K562 (cell line): ENCODE measurements around the gene CDYL. TPM values are rescaled to one million over a fixed set of nuclear protein-coding genes. Genes with fewer than 3 reads are reported as not detected.

Experiments used
- CBX3 ChIP-seq, 2 experiments: IDR thresholded peaks; 1 replicate in 1 of 2; 2 replicates in 1 of 2; pipeline ENCODE4 v1.6.1; 2012; ENCODE audit warnings: inconsistent platforms in 2 of 2, low read length in 2 of 2, borderline replicate concordance in 1 of 2, control low read depth in 1 of 2
- CREM ChIP-seq: IDR thresholded peaks from 2 replicates; pipeline ENCODE4 v1.6.1; 2014; ENCODE audit warnings: antibody characterized with exemption, low read depth
- CTCFL ChIP-seq: IDR thresholded peaks from 2 replicates; pipeline ENCODE4 v1.6.1; 2011; ENCODE audit warnings: borderline replicate concordance, low read depth, mild to moderate bottlenecking, moderate library complexity, low read length; ENCODE audit not compliant: insufficient read depth, poor library complexity, severe bottlenecking
- DEAF1 ChIP-seq: fragments of 450-650 bp; formaldehyde crosslinking; IDR thresholded peaks from 2 replicates; pipeline ENCODE4 v1.4.0; 2020; ENCODE audit warnings: mild to moderate bottlenecking, moderate library complexity
- EP400 ChIP-seq: fragments of 450-650 bp; IDR thresholded peaks from 2 replicates; pipeline ENCODE4 v1.6.1; 2017; ENCODE audit warnings: antibody characterized with exemption, mild to moderate bottlenecking, moderate library complexity
- FOXM1 ChIP-seq, 2 experiments: fragments of 450-650 bp in 1 of 2; sonication (generic) in 1 of 2; formaldehyde crosslinking in 1 of 2; IDR thresholded peaks; 2 replicates each; pipeline versions ENCODE4 v1.6.1 to v1.9.0; 2017 to 2022; ENCODE audit warnings: low read depth in 2 of 2, mild to moderate bottlenecking in 2 of 2, missing genetic modification reagents in 1 of 2, moderate library complexity in 1 of 2
- HOMEZ ChIP-seq: fragments of 250-450 bp; sonication (Bioruptor Pico); IDR thresholded peaks from 2 replicates; pipeline ENCODE4 v1.4.0; 2020; ENCODE audit warnings: mild to moderate bottlenecking, moderate library complexity
- MTA1 ChIP-seq: fragments of 450-650 bp; IDR thresholded peaks from 2 replicates; pipeline ENCODE4 v1.6.1; 2017; ENCODE audit warnings: borderline replicate concordance
- NRF1 ChIP-seq, 2 experiments: fragments of 450-650 bp; IDR thresholded peaks in 1 of 2; conservative IDR thresholded peaks in 1 of 2; 2 replicates each; pipeline ENCODE4 v1.6.1; 2014; ENCODE audit warnings: mild to moderate bottlenecking in 2 of 2
- SLC30A9 ChIP-seq: fragments of 250-450 bp; sonication (Bioruptor Pico); IDR thresholded peaks from 2 replicates; pipeline ENCODE4 v1.8.0; 2022; ENCODE audit warnings: mild to moderate bottlenecking, moderate library complexity
- ZBTB40 ChIP-seq, 2 experiments: fragments of 450-650 bp in 1 of 2; sonication (generic) in 1 of 2; formaldehyde crosslinking in 1 of 2; IDR thresholded peaks; 2 replicates each; pipeline versions ENCODE4 v1.7.1 to v1.9.0; 2016 to 2022; ENCODE audit warnings: inconsistent platforms in 1 of 2, mild to moderate bottlenecking in 1 of 2, missing genetic modification reagents in 1 of 2
- polyA plus RNA-seq, 8 experiments: library from polyadenylated mRNA; depleted of rRNA in 4 of 8; stranded (reverse) in 5 of 8; unstranded in 3 of 8; fragments of >200 nt; fragmentation: Nextera tagmentation in 2 of 8; fragmentation: Illumina TruSeq in 1 of 8; extraction: Ambion mirVana in 2 of 8; extraction: Trizol in 1 of 8; gene quantifications; 2 replicates each; pipeline versions ENCODE4 v1.2.1 to v1.2.3, GENCODE V29; 2011 to 2014; ENCODE audit warnings: inconsistent platforms in 1 of 8, missing spikeins in 1 of 8
- total RNA-seq, 7 experiments: library from RNA; depleted of rRNA in 6 of 7; stranded (reverse); fragments of >200 nt in 6 of 7; fragmentation: Illumina TruSeq in 2 of 7; extraction: Trizol in 2 of 7; gene quantifications; 2 replicates each; pipeline versions ENCODE4 v1.2.1 to v1.2.3, GENCODE V29; 2011 to 2021; ENCODE audit warnings: low replicate concordance in 1 of 7

CDYL gene
- total and polyA plus RNA-seq, 9 of the 15 experiments (the other 6 are each of a cell fraction or from before 2014, with no cell fraction given): 8.1 to 45.8 (median 40.8) TPM

- TF ChIP-seq ZBTB40 (IDR thresholded peaks at IDR 0.05) (peak; percentile 27; the same call in 1 of the 2 replicates), ZBTB40 (CRISPR knock-in tag; IDR thresholded peaks at IDR 0.05) (no peak), CTCFL (no peak), DEAF1 (CRISPR knock-in tag) (0 out of 2 replicates have a peak, but pooled peaks have one; percentile 11), SLC30A9 (CRISPR knock-in tag) (no peak), CREM (peak; percentile 90; the same call in 1 of the 2 replicates), MTA1 (peak; percentile 72; the same call in 1 of the 2 replicates), NRF1 (conservative IDR thresholded peaks at IDR 0.05 in 1 of 2, IDR thresholded peaks at IDR 0.05 in 1 of 2) (no peak), CBX3 (IDR thresholded peaks at IDR 0.05; ENCODE audit: borderline replicate concordance in 1 of 2, low read length in 2 of 2) (0 out of 3 replicates have a peak, but pooled peaks of 1 of the 2 experiments have one; percentile 26), EP400 (0 out of 2 replicates have a peak, but pooled peaks have one; percentile 7), HOMEZ (no peak), FOXM1 (IDR thresholded peaks at IDR 0.05; ENCODE audit: low read depth) (0 out of 2 replicates have a peak, but pooled peaks have one; percentile 50), FOXM1 (CRISPR knock-in tag; IDR thresholded peaks at IDR 0.05; ENCODE audit: low read depth) (no peak)
Observed at GRCh38 chr6:4777394-4777935, 1.3 kb downstream of the CDYL start (continued).
